ENCODE results near the gene CHRDL1. TPM values are rescaled to one million over a fixed set of nuclear protein-coding genes. Genes with fewer than 3 reads are reported as not detected.
"Not testable (repeated sequence)": the region's sequence is repeated elsewhere in the genome, so short reads cannot be mapped to it uniquely, and the experiment has no call there.

Gene CHRDL1, protein sequence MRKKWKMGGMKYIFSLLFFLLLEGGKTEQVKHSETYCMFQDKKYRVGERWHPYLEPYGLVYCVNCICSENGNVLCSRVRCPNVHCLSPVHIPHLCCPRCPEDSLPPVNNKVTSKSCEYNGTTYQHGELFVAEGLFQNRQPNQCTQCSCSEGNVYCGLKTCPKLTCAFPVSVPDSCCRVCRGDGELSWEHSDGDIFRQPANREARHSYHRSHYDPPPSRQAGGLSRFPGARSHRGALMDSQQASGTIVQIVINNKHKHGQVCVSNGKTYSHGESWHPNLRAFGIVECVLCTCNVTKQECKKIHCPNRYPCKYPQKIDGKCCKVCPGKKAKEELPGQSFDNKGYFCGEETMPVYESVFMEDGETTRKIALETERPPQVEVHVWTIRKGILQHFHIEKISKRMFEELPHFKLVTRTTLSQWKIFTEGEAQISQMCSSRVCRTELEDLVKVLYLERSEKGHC
- polyA plus RNA-seq (ENCODE audit: insufficient read length in 4 of 4): 10 to 100 TPM in 3 of 4 donors, 1 to 10 TPM in 1; 9.8 to 96.7 (median 13.3) TPM

DNA sequence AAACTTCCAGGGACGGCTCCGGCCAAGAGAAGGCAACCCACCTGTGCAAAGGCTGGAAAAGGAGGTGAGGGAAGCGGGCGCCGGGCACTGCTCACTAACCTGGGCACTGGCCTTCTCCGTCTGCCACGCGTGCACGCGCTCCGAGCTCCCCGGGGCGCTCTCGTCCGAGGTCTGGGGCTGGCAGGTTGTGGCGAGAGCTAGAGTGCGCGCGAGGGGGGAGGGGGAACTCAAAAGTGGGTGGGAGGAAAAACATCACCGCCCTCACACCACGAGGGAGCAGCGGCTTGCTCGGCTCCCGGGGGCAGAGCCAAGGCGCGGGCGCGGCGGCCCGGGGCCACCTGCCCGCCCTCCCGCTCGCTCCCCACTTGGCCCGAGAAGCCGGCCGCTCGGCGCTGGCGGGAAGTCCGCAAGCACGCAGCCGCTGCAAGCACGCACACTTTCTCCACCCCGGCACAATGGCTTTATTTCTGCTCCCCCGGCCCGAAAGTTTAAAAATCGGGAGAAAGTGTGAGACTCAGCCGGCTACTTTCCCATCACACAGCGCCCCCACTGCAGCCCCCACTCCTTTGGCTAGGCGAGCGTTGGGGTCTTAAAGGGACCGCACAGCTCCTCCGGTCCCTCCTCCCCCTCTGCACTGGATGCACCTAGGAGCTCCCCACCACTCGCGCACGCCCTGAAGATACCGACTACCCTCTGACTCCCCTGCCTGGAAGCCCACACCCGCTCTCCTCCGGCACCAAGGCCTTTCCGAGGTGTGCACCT, at the start of gene CHRDL1:
Gene CHRDL1 (minus strand): TSS at position 173 of the 762 bp plus-strand sequence. CDS start 3,636 bp downstream, outside the sequence.
- peak in 1 of 4 donors; percentile 9 for DNase-seq (ENCODE audit: low read depth in 4 of 4, low spot score in 3 of 4)

DNA sequence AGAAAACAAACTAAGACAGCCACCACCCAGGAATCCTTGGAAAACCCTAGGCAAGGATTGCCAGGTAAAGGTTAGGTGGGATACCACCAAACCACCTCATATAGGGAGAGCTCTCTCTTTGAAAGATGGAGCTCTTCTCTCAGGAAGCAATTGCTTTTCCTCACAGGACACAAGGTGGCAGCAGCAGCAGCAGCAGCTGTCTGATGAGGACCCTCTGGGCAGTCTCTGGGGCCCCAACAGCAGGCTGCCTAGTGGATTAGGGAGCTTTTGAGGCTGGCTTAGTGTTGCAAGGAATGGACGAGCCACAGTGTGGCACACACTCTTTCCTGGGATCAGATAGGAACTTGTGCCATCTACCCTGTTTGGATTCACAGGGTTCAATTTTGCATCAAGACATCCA, 41.4 kb upstream of the CHRDL1 start:
- DNase-seq (ENCODE audit: low read depth in 4 of 4, low spot score in 3 of 4): no peak

DNA sequence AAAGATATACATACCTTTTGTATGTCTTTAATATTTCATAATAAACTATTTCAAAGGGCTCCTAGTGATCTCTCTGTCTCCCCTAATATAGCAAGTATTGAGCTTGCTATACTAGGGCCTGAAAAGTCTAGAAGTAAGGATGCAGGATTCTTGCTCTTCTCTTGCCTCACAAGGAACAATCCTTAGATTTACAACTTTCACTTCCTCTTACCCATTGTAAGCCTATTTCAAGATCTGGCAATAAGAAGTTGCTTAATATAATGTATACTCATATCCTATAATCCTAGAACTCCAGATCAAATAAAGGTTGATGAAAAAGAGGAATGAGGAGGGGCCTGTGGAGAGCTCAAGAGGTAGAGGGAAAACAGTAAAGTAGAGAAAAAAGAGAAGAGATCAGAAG, 40.8 kb upstream of the CHRDL1 start:
- no peak for DNase-seq (ENCODE audit: low read depth in 4 of 4, low spot score in 3 of 4)

DNA sequence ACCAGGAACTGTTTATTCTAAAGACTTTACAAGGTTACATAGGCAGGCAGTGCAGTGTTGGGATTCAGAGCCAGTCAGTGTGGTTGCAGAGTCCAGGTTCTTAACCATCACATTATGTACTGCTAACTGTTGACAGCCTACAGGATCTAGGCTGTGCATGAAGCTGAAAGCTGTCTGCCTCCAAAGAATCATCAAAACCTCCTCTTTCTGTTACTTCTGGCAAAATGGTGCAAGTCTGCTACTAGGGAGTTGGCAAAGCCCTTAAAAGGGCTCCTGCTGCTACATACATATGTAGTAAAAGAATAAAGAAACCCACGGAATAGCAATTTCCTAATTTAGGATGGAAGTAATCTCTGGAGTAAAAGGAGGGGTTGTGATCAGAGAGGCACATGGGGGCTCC, 40.4 kb upstream of the CHRDL1 start:
- no peak for DNase-seq (ENCODE audit: low read depth in 4 of 4, low spot score in 3 of 4)

DNA sequence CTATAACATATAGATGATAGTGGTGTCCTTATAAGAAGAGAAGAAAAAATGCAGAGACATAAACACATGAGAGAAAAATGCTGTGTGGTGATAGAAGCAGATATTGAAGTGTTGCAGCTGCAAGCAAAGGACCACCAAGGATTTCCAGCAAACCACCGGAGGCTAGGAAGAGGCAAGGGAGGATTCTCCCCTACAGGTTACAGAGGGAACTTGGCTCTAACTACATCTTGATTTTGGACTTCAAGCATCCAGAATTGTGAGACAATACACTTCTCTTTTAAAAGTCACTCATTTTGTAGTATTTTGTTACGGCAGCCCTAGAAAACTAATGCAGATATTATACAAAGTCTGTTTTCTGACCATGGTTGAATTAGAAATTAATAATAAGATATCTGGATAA, 30.4 kb upstream of the CHRDL1 start:
- no peak for DNase-seq (ENCODE audit: low read depth in 4 of 4, low spot score in 3 of 4)

DNA sequence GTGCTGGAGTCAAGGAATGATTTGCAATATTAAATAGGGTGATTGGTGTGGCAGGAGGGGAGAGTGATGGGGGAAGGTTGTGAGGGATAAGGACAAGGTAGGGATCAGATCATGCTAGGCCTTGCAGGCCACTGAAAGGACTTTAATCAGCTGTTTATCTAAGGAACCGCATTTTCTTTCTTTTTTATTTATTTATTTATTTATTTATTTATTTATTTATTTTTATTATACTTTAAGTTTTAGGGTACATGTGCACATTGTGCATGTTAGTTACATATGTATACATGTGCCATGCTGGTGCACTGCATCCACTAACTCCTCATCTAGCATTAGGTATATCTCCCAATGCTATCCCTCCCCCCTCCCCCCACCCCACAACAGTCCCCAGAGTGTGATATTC, 20.9 kb upstream of the CHRDL1 start:
- DNase-seq (ENCODE audit: low read depth in 4 of 4, low spot score in 3 of 4): not testable (repeated sequence)

DNA sequence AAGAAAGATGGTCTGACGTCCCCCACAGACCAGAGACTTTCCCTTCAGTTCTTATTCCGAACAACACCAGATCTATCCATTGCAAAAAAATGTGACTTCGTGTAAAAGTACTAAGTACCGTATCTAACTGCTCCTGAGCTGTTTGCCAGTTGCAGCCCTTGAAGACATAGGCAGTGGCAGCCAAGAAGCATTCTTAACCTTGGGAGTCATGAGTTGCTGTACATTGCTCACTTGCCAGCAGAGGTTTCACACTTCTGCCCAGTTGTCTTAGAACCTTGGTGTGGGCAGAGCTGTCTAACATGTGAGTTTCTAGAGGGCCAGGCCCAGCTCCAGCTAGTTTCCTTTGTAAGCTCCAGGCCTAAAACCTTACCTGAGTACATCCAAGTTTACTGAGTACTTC, 10.5 kb upstream of the CHRDL1 start:
- DNase-seq (ENCODE audit: low read depth in 4 of 4, low spot score in 3 of 4): no peak

DNA sequence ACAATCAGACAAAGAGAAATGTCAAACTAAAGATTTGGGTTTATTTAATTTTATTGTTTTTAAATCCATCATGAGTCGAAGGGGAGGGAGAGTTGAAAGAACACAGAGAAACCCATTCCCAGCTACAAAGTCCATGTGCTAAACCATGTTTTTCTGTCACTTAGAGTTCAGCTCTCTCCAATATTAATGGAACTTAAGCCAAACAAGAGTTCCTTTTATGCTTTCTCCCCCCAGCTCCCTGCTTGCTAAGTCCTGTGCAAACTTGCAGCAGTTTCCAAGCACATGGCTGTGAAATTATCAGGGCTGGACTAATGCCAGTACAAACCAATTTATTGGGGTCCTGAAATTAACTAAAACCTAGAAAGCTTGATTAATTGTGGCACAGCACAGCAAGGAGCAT, 9.7 kb upstream of the CHRDL1 start:
- DNase-seq (ENCODE audit: low read depth in 4 of 4, low spot score in 3 of 4): no peak

DNA sequence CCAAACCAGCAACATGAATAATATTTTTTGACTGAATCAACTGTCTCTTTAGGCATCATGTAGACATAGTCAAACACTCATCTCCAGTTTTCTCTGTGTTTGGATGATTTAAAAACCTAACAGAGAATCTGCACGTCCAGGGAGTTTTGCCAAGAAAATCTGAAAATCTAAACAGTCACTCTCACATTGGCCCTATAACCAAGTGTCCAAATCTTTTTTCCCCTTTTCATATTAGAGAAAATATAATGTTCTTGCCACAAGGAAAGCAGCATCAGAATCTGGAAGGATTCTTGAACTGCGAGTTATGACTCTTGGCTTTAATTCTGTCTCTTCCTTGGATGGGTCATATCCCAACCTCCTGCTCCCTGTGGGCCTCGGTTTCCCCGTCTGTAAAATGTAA, 8.8 kb upstream of the CHRDL1 start:
- DNase-seq (ENCODE audit: low read depth in 4 of 4, low spot score in 3 of 4): no peak

DNA sequence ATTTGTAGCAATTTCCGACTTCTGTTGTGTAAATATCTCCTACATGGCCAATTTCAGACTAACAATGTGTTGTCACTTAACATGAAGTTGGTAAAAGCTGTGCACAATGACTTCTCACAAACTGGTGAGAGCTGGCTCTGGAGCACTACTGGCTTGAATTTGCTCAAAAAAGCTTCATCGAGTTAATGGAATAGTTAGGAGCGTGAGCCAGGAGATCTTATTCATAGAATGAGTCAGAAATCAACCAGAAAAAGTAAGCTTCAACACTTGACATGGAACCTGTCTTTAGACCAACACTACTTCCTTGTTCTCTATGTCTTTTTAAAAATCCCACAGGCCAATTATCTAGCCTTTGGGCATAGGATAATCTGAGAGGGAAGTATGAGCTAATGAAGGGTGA, 7.9 kb upstream of the CHRDL1 start:
- DNase-seq (ENCODE audit: low read depth in 4 of 4, low spot score in 3 of 4): no peak

DNA sequence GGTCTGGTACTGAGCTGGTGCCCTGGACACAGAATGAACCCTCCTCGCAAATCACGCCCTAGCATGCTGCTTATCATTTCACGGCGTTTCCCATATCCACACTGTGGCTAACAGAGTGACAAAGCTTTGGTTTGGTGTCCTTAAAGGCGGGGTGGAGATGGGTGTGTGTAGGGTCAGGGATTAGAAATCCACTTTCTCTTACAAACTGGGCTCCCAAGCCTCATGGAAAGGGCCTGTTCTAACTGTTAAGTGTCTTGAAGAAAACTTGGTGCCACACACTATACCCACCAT, 735 bp upstream of the CHRDL1 start:
- no peak for DNase-seq (ENCODE audit: low read depth in 4 of 4, low spot score in 3 of 4)

DNA sequence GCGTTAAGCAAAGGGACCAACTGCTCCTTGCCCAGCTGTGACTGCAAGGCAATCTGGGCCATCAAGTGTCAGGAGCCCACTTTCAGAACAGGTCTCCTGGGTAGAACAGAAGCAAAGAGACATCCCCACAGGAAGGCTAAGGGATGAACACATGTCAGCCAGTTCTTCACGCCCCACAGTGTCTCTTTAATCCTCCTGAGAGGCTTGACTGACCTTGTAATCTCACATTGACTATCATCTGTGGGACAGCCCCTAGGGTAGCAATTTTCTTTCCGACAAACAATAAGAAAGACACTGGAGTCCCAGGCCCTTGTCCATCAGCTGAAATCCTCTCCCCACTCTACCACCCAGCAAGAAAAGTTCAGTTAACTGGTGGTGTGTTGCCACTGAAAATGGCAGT, 1.0 kb downstream of the CHRDL1 start:
- DNase-seq (ENCODE audit: low read depth in 4 of 4, low spot score in 3 of 4): no peak

DNA sequence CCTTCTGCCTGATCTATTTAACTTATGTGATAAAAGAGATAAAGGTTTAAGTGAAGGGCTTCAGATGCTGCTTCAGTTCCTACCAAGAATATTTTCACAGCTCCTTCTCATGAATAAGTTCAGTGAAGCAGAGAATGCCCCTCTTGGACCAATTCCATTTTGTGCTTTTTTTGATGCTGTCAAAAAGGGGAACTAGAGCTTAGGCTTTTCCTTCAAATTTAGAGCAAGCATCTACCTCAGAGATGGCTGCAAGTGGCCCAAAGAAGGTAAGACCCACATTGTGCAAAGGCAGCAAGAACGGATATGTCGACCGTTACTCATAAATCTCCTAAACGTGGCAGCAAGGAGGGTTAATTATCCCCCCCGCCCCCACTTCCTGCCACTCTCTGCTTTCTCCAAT, 4.5 kb downstream of the CHRDL1 start:
- no peak for DNase-seq (ENCODE audit: low read depth in 4 of 4, low spot score in 3 of 4)

DNA sequence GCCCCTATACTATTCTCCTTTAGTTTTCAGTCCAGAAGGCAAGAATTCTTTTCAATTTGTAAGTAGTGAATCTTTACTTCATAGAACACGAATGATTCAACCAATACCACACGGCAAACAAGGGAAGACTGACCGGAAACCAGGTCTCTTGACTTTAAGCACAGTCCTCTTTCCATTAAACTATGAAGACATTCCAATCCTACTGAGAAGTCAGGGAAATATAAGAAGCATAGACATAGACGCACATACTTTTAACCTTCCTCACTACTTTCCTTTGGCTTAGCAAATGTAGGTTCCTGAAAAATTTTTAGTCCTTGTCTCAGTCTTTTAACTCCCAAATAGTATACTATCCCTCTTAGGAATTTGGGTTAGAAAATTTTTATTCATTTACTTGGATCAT, 9.1 kb downstream of the CHRDL1 start:
- no peak for DNase-seq (ENCODE audit: low read depth in 4 of 4, low spot score in 3 of 4)

DNA sequence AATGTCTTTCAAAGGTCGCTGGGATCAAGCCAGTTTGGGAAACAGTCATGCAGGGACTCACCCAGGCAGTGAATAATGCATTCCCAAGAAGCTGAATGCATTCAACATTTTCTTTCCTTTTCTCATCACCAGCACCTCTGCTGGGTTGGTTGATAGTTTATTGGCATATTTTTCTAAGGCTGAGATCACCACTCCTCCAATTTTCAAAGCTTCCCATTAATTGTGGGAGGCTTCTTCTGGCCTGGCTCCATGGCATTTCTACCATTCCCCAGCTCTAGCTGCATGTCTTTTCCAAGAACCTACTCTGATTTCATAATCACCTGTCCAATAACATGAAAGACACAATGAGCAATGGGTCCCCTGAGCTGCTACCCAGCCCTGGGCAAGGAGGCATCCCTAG, 35.8 kb downstream of the CHRDL1 start:
- DNase-seq (ENCODE audit: low read depth in 4 of 4, low spot score in 3 of 4): no peak

DNA sequence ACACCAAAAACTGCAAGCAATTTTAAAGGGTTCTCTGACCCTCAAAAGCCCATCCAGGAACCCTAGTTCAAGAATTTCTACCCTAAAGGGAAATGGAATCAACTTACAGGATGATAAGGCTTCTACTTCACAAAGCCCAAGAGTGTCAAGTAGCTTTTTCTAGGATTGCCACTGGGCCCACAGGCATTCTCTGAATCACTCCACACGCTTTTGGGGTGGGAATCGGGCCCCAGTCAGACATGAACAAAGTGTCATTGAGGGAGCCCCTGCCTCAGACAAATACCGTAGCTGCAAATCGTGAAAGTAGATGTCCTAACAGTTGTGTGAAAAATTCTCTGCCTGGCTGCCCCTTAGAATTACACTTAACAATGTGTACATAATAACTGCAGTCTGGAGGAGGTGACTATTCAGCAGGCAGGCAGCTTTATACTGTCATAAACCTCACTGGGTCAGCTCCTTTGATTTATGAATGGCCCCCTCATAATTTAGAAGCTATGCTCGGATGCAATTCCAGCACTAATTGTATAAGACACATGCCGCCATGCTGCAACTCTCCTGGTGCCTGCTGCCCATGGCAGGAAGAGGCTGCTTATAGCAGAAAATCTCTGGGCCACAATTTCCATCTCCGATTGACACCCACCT, 36.7 kb downstream of the CHRDL1 start:
- DNase-seq (ENCODE audit: low read depth in 4 of 4, low spot score in 3 of 4): no peak

DNA sequence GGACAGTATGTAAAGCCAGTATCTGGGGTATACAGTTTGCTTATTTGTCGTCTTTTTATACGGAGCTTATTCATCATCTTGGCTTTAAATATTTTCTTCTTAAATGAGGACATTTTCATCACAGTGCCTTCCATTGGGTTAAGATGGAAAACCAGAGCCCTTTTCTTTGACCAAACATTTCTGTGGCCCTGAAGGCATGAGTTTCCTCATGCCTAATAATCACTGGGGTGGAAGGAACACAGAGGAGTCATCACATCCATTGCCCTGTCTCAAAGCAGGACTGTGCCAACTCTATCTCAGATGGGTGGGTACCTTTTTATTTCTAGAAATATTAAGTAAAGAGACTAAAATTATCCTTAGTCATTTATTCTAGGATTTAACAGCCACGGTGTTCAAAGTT, 40.0 kb downstream of the CHRDL1 start:
- no peak for DNase-seq (ENCODE audit: low read depth in 4 of 4, low spot score in 3 of 4)

DNA sequence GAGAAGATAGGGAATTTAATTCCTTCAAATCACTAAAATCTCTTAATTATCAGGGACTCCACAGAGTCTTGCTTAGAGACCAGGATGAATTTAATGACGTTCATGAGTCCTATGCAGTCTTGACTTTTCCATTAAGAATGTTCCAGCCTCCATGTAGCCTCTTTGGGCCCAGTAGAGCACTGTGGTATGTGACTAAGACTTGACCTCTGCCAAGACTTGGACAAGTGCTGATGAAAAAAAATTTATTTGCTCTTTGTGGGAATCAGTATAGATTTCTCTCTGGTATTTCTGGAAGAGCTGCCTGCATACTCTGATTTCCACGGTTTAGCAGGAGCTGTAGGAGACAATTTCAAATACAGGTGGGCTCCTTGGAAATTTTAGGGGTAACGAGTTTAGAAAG, 40.6 kb downstream of the CHRDL1 start:
- DNase-seq (ENCODE audit: low read depth in 4 of 4, low spot score in 3 of 4): no peak

DNA sequence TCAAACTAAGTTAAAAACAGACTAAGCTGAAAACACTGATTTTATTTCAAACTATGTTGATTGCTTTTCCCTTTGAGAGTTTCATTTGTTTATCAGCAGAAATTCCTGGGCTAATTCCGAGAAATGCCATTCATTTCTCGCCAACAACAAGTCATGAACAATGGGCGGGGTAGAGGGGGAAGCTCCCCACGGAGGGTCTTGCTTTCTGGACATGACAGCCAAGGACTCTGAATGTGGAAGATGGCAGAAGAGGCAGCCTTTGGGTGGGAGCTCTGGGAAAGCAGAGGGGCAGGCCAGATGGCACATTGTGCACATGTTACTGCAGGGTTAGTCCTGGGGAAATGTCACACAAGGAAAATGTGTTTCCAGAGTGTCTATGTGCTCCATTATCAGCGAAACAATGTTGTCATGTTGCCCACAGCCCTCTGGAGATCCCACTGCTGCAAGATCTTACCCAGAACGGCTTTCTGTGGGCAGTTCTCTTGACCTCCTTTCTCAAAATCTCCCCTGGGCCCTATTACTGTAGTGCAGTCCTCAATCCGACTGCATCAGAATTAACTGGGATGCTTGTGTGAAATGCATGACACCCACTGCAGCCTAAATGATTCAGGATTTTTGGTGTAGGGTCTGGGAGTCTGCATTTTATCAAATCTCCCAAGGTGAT, 45.0 kb downstream of the CHRDL1 start:
- no peak for DNase-seq (ENCODE audit: low read depth in 4 of 4, low spot score in 3 of 4)

DNA sequence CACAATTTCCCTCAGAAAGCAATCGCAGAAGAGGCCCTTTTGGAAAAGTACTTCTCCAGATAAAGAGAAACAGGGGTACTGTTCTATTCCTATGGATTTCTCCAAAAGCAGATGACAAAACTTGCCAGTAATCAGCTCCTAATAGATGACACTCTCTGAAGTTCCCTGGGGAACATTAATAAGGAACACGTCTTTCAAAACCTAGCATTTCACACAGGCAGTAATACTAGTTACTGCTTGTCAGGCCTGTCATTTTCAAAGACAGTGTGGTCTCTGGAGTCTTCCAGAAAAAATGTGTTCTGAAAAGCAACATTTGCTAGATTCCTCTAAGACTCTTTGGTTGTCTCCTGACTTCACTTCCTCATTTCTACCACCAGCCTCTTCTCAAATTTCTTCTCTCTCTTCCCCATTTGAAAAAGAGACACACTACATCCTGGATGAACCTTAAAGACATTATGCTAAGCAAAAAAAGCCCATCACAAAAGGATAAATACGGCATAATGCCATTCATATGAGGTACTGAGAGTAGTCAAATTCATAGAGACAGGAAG, 47.3 kb downstream of the CHRDL1 start:
- DNase-seq (ENCODE audit: low read depth in 4 of 4, low spot score in 3 of 4): no peak

DNA sequence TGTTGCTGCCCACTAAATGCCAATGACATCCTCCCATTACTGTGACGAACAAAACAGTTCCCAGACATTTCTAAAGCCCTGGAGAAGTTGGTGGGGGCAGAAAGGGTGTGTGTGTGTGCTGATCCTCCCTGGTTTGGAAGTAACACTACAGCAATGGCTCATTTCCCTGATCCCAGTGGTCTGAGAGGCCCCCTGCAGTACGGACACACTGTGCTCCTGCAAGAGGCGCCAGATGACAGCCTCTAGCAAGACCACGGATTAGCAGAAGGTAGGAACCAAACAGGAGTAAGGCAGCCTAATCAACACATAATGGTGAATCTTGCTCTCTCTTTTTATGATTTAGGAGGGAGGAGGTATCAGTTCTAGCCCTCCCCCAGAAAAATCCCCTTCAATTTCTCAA, 49.6 kb downstream of the CHRDL1 start:
- no peak for DNase-seq (ENCODE audit: low read depth in 4 of 4, low spot score in 3 of 4)
